HepG2 (cell line): ENCODE data around the gene BMP6.

Source experiments
- KLF15 ChIP-seq: sonication (generic); formaldehyde crosslinking; IDR thresholded peaks from 2 replicates; pipeline ENCODE4 v1.8.1; 2023; ENCODE audit warnings: borderline replicate concordance, mild to moderate bottlenecking, inconsistent platforms, missing genetic modification reagents, mixed read lengths
- NR2F1 ChIP-seq, 2 experiments: fragments of 450-650 bp in 1 of 2; formaldehyde crosslinking in 1 of 2; IDR thresholded peaks; 2 replicates each; pipeline versions ENCODE4 v1.5.0 to v1.6.1; 2016 to 2020; ENCODE audit warnings: mild to moderate bottlenecking in 1 of 2, missing compliant biosample characterization in 1 of 2, missing genetic modification reagents in 1 of 2, moderate library complexity in 1 of 2
- ZBTB4 ChIP-seq: sonication (generic); formaldehyde crosslinking; IDR thresholded peaks from 2 replicates; pipeline ENCODE4 v1.4.0; 2020; ENCODE audit warnings: missing genetic modification reagents, mild to moderate bottlenecking, borderline replicate concordance
- ZNF136 ChIP-seq: sonication (generic); formaldehyde crosslinking; IDR thresholded peaks from 2 replicates; pipeline ENCODE4 v1.8.1; 2022; ENCODE audit warnings: low read depth, mild to moderate bottlenecking, moderate library complexity, missing genetic modification reagents
- ZNF660 ChIP-seq: sonication (generic); formaldehyde crosslinking; IDR thresholded peaks from 2 replicates; pipeline ENCODE4 v1.5.1; 2020; ENCODE audit warnings: mild to moderate bottlenecking, low read depth, missing genetic modification reagents, borderline replicate concordance

- no peak for TF ChIP-seq ZBTB4 (CRISPR knock-in tag)
- TF ChIP-seq KLF15, result no peak
- no peak for TF ChIP-seq ZNF136
- no peak for TF ChIP-seq NR2F1 (CRISPR knock-in tag; IDR thresholded peaks at IDR 0.05)
- TF ChIP-seq ZNF660 (CRISPR knock-in tag), result no peak
Measured at GRCh38 chr6:7818257-7819214, 92.6 kb downstream of the BMP6 start.
